Kidney epithelial cell (primary cell): ENCODE results near the gene OR2V2. TPM values are rescaled to one million over a fixed set of nuclear protein-coding genes. Genes with fewer than 3 reads are reported as not detected.
A peak's percentile ranks its signal among the peaks of the same experiment; 100 is the strongest.

ENCODE experiments used
- DNase-seq: peaks from one replicate; pipeline ENCODE4 v3.0.0-alpha.2; 2010; ENCODE audit warnings: low read depth
- H3K27me3 ChIP-seq: 2 replicates; pipeline ENCODE4 v1.6.0; 2011; ENCODE audit warnings: low read length; ENCODE audit not compliant: control insufficient read depth, insufficient read depth
- H3K36me3 ChIP-seq: 2 replicates; pipeline ENCODE4 v1.5.1; 2011; ENCODE audit warnings: low read length; ENCODE audit not compliant: control insufficient read depth, insufficient read depth
- H3K4me3 ChIP-seq: 2 replicates; pipeline ENCODE4 v1.5.1; 2011; ENCODE audit warnings: low read depth, mild to moderate bottlenecking, control low read depth, low read length
- total RNA-seq: library from RNA; depleted of rRNA; stranded (reverse); fragments of >200 nt; gene quantifications from 2 replicates; pipeline ENCODE4 v1.2.3, GENCODE V29; 2015
- TF ChIP-seq, protein P1 (sequence below): IDR thresholded peaks from 2 replicates; pipeline ENCODE4 v1.5.1; 2011; ENCODE audit warnings: mild to moderate bottlenecking, moderate library complexity, low read length, control low read depth, inconsistent platforms; ENCODE audit not compliant: insufficient read depth, poor library complexity, severe bottlenecking

OR2V2 gene
- total RNA-seq, 1 donor from 2014 or later = not detected

DNA sequence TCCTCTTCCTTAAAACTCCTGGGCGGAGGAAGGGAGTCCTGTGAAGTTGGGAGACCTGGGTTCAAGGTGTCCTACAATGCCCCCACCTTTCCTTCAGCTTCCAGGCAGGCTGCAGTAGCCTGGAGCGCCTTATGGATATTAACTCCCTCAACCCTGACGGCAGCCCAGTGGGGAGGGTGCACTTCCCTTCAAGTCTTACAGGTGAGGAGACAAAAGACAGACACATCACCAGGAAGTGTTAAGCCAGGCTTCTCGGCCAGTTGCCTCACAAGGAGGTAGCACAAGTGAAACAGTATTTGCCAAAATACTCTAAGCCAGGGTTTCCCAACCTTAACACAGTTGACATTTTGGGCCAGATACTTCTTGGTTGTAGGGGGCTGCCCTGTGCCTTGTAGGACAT is 53.4 kb downstream of the OR2V2 start:
- no peak for DNase-seq
- Histone ChIP-seq H3K27me3 (peaks cover 7% of the 10 kb centered on the region), H3K36me3 (no peaks in the 10 kb centered on the region), H3K4me3 (no peak overlapping the region)
- TF ChIP-seq, protein P1, sequence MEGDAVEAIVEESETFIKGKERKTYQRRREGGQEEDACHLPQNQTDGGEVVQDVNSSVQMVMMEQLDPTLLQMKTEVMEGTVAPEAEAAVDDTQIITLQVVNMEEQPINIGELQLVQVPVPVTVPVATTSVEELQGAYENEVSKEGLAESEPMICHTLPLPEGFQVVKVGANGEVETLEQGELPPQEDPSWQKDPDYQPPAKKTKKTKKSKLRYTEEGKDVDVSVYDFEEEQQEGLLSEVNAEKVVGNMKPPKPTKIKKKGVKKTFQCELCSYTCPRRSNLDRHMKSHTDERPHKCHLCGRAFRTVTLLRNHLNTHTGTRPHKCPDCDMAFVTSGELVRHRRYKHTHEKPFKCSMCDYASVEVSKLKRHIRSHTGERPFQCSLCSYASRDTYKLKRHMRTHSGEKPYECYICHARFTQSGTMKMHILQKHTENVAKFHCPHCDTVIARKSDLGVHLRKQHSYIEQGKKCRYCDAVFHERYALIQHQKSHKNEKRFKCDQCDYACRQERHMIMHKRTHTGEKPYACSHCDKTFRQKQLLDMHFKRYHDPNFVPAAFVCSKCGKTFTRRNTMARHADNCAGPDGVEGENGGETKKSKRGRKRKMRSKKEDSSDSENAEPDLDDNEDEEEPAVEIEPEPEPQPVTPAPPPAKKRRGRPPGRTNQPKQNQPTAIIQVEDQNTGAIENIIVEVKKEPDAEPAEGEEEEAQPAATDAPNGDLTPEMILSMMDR = no peak

DNA sequence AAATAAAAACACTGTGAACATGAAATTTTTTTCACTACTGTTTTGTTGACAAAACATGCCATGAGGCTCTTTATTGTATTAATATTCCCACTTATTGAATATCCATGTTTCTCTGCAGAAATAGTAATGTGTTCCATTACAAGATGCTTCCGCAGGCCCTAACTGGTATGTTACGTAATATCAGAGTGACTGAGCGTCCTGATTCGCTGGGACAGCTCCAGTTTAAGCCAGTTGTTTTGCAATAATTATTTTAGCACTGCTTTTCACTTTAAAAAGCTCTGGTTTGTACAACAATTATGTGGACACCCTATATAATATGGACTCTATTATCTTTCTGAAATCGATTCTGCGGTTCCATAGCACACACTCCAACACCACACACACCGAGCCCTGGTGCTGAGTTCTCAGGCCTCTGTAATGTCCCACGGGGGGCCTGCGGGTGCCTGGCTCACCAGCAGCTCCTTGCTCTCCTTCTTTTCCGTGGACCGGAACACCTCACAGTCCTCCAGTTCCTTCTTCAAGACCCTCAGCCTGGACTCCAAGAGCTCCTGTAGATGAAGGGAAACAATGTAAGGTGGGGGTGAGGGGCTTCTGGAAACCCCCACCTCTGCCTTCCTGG is 55.8 kb downstream of the OR2V2 start:
- TF ChIP-seq, protein P1 = no peak
- no peak for DNase-seq
- Histone ChIP-seq H3K27me3 (peaks cover 7% of the 10 kb centered on the region), H3K4me3 (no peak overlapping the region), H3K36me3 (no peaks in the 10 kb centered on the region)

DNA sequence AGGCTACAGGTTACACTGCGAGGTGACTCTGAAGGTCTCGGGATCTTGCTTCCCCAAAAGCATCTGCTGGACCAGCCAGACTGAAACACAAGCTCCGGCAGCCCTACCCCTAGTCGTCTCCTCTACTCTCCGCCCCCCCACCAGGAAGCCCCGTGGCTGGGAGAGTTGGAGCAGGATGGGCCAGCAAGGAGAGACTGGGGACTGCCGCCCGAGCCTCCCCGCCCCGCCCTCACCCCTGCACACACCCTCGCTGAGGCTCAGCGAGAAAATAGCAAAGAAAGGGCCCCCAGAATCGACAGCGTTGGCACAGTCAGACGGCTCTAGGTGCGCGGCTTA is 56.4 kb downstream of the OR2V2 start:
- TF ChIP-seq, protein P1 = no peak
- DNase-seq = no peak

DNA sequence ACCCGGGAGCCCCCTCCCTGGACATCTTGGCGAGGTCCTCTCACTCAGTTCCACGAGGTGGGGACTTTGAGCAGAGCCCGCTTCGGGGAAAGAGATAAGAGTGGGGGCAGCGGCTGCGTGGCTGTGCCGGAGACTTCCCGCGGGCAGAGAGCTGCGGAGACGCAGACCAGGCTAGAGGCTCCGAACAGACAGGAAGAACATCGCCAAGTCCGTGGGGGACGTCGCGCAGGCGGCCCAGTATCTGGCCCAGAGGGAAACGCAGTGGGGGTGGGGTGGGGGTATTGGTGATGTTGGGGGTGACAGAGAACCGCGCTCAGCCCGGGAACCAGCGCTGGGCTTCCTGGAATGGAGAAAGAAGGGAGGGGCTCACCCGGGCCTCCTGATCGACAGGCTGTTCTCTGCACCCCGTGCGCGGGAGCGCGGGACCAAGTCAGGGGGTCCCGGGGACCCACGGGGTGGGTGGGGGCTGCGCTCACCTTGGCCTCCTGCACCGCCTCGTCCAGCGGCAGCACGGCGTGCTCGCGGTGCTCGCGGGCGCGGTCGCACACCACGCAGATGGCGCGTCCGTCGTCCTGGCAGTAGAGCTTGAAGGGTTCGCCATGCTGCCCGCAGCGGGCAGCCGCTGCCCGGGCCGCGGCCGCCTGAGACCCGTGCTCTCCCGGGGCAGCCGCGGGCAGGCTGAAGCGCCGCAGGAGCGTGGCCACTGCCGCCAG is 56.9 kb downstream of the OR2V2 start:
- TF ChIP-seq, protein P1 = no peak
- Histone ChIP-seq H3K36me3 (no peaks in the 10 kb centered on the region), H3K27me3 (peaks cover 7% of the 10 kb centered on the region), H3K4me3 (peak overlapping the region; percentile 42)
- no peak for DNase-seq

More for the DNA sequence above, 56.4 kb downstream of the OR2V2 start:
- peaks cover 7% of the 10 kb centered on the region for H3K27me3 ChIP-seq
- H3K4me3 ChIP-seq = peak overlapping the region; percentile 42
- no peaks in the 10 kb centered on the region for H3K36me3 ChIP-seq

DNA sequence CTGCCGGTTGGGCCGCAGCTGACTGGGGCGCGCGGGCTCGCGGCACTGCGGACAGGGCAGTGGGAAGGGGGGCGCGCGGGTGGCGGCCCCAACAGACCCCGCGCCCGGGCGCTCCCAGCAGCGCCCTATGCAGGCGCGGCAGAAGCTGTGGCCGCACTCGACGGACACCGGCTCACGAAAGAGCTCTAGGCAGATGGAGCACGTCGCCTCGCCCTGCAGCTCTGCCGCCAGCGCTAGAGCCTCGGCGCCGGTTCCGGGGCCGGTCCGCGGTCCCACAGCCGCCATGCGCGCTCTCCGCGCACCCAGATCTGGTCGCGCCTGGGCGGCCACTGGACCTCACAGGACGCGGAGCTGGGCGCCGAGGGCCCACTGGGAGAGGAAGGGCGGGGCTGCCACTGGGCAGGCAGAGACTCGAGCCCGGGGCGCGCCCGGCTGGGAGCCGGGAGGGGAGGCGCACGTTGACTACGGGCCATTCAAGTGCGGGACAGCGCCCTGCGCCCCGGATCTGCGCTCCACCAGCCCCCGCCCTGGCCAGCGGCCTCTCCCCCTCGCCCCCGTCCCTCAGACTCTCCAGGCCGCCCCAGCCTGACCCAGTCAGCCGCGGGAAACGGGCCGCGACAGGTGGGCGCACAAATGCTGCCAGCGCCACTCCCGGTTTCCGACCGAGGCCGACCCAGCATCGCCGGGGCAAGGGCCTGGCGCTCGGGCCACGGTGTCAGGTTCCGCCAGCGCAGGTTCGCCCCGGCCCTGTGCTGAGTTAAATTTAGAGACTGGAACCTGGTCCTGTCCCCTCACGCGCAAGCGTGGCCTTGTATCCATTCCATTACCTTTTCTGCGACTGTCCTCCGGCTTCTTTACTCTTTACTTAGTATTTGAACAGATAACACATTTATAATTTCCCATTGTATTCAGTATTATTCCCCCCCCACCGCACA is 57.7 kb downstream of the OR2V2 start, which contains the start of gene TRIM7:
TRIM7 (minus strand) TSS at position 371 of the 935 bp plus-strand sequence; CDS start at position 285, 86 bp downstream.
- DNase-seq = no peak

More for the DNA sequence above, 57.7 kb downstream of the OR2V2 start, which contains the start of gene TRIM7:
- no peaks in the 10 kb centered on the region for H3K36me3 ChIP-seq
- peaks cover 7% of the 10 kb centered on the region for H3K27me3 ChIP-seq
- TF ChIP-seq, protein P1 = no peak
- peak within 1 kb of the TSS; percentile 42 for H3K4me3 ChIP-seq
